ENCODE measurements around the gene CCDC146. TPM values are rescaled to one million over a fixed set of nuclear protein-coding genes. Genes with fewer than 3 reads are reported as not detected.
A peak's percentile ranks its signal among the peaks of the same experiment; 100 is the strongest.
"Not testable (repeated sequence)": the region's sequence is repeated elsewhere in the genome, so short reads cannot be mapped to it uniquely, and the experiment has no call there.

The CCDC146 gene
- polyA plus RNA-seq, 1 experiment, result 8.8 TPM

GRCh38 chr7:77107659-77108058, 14.8 kb upstream of the CCDC146 start:
- POLR2A ChIA-PET; DNase-seq (ENCODE audit: low read depth, low spot score); CTCF ChIA-PET; H3K4me3 ChIP-seq (ENCODE audit: low read depth, low read length); H3K27me3 ChIP-seq (ENCODE audit: control insufficient read depth, insufficient read depth, low read length); H3K9me3 ChIP-seq (ENCODE audit: control insufficient read depth, insufficient read depth, low read length): not testable (repeated sequence)
- H3K27ac ChIP-seq (ENCODE audit: low read depth, low read length), result peak overlapping the region; percentile 57

GRCh38 chr7:77108362-77108761, 14.1 kb upstream of the CCDC146 start:
- H3K27me3 ChIP-seq (ENCODE audit: control insufficient read depth, insufficient read depth, low read length); H3K4me3 ChIP-seq (ENCODE audit: low read depth, low read length); CTCF ChIA-PET; H3K9me3 ChIP-seq (ENCODE audit: control insufficient read depth, insufficient read depth, low read length); H3K27ac ChIP-seq (ENCODE audit: low read depth, low read length); POLR2A ChIA-PET: not testable (repeated sequence)
- DNase-seq (ENCODE audit: low read depth, low spot score), result peak; percentile 26

GRCh38 chr7:77112719-77113306, 9.6 kb upstream of the CCDC146 start:
- CTCF ChIA-PET, result interaction anchor here (0.6 to 1.4 kb wide), 10 partner anchors 15 to 223 kb away, joined by 3 to 16 read pairs (median 4); partner anchors contain the start of gene FGL2
- H3K27me3 ChIP-seq (ENCODE audit: control insufficient read depth, insufficient read depth, low read length); H3K4me3 ChIP-seq (ENCODE audit: low read depth, low read length); DNase-seq (ENCODE audit: low read depth, low spot score); POLR2A ChIA-PET; H3K27ac ChIP-seq (ENCODE audit: low read depth, low read length); H3K9me3 ChIP-seq (ENCODE audit: control insufficient read depth, insufficient read depth, low read length): not testable (repeated sequence)

- DNase-seq (ENCODE audit: low read depth, low spot score); POLR2A ChIA-PET; H3K27ac ChIP-seq (ENCODE audit: low read depth, low read length); H3K9me3 ChIP-seq (ENCODE audit: control insufficient read depth, insufficient read depth, low read length); H3K27me3 ChIP-seq (ENCODE audit: control insufficient read depth, insufficient read depth, low read length); H3K4me3 ChIP-seq (ENCODE audit: low read depth, low read length): not testable (repeated sequence)
- CTCF ChIA-PET, result interaction anchor here (0.8 to 1.5 kb wide), 4 partner anchors 122 to 207 kb away, joined by 3 to 12 read pairs (median 8); no protein-coding TSS in a partner anchor
These were observed 3.1 kb downstream of the CCDC146 start for GRCh38 chr7:77125486-77125885.

- DNase-seq (ENCODE audit: low read depth, low spot score); H3K9me3 ChIP-seq (ENCODE audit: control insufficient read depth, insufficient read depth, low read length); H3K27me3 ChIP-seq (ENCODE audit: control insufficient read depth, insufficient read depth, low read length); H3K4me3 ChIP-seq (ENCODE audit: low read depth, low read length); H3K27ac ChIP-seq (ENCODE audit: low read depth, low read length); POLR2A ChIA-PET: not testable (repeated sequence)
- CTCF ChIA-PET, result interaction anchor here (0.8 to 2.7 kb wide), 2 partner anchors 120 to 201 kb away, joined by 4 to 15 read pairs; no protein-coding TSS in a partner anchor
These were observed 4.6 kb downstream of the CCDC146 start for GRCh38 chr7:77127009-77127408.

GRCh38 chr7:77128582-77129410, 6.4 kb downstream of the CCDC146 start:
- H3K9me3 ChIP-seq (ENCODE audit: control insufficient read depth, insufficient read depth, low read length); POLR2A ChIA-PET: not testable (repeated sequence)

GRCh38 chr7:77131781-77132180, 9.4 kb downstream of the CCDC146 start:
- CTCF ChIA-PET; POLR2A ChIA-PET; H3K27ac ChIP-seq (ENCODE audit: low read depth, low read length); H3K27me3 ChIP-seq (ENCODE audit: control insufficient read depth, insufficient read depth, low read length); DNase-seq (ENCODE audit: low read depth, low spot score); H3K9me3 ChIP-seq (ENCODE audit: control insufficient read depth, insufficient read depth, low read length); H3K4me3 ChIP-seq (ENCODE audit: low read depth, low read length): not testable (repeated sequence)

More at GRCh38 chr7:77128582-77129410, 6.4 kb downstream of the CCDC146 start:
- H3K4me3 ChIP-seq (ENCODE audit: low read depth, low read length); H3K27ac ChIP-seq (ENCODE audit: low read depth, low read length); DNase-seq (ENCODE audit: low read depth, low spot score); H3K27me3 ChIP-seq (ENCODE audit: control insufficient read depth, insufficient read depth, low read length): not testable (repeated sequence)
- CTCF ChIA-PET, result interaction anchor here (2.7 kb wide), 1 partner anchor 118 kb away, joined by 15 read pairs; no protein-coding TSS in a partner anchor

- CTCF ChIA-PET; H3K9me3 ChIP-seq (ENCODE audit: control insufficient read depth, insufficient read depth, low read length); H3K27ac ChIP-seq (ENCODE audit: low read depth, low read length); POLR2A ChIA-PET; H3K4me3 ChIP-seq (ENCODE audit: low read depth, low read length); H3K27me3 ChIP-seq (ENCODE audit: control insufficient read depth, insufficient read depth, low read length); DNase-seq (ENCODE audit: low read depth, low spot score): not testable (repeated sequence)
These were observed 16.3 kb downstream of the CCDC146 start for GRCh38 chr7:77138668-77139067.

- DNase-seq (ENCODE audit: low read depth, low spot score); POLR2A ChIA-PET; H3K4me3 ChIP-seq (ENCODE audit: low read depth, low read length); H3K27me3 ChIP-seq (ENCODE audit: control insufficient read depth, insufficient read depth, low read length); H3K27ac ChIP-seq (ENCODE audit: low read depth, low read length); H3K9me3 ChIP-seq (ENCODE audit: control insufficient read depth, insufficient read depth, low read length): not testable (repeated sequence)
- CTCF ChIA-PET, result interaction anchor here (0.6 kb wide), 1 partner anchor 51 kb away, joined by 3 read pairs; no protein-coding TSS in a partner anchor
These were observed 17.9 kb downstream of the CCDC146 start for GRCh38 chr7:77140291-77140690.

GRCh38 chr7:77152232-77152631, 29.8 kb downstream of the CCDC146 start:
- not testable (repeated sequence) for H3K27ac ChIP-seq (ENCODE audit: low read depth, low read length)

GRCh38 chr7:77154917-77155464, 32.6 kb downstream of the CCDC146 start:
- CTCF ChIA-PET; H3K9me3 ChIP-seq (ENCODE audit: control insufficient read depth, insufficient read depth, low read length); H3K27me3 ChIP-seq (ENCODE audit: control insufficient read depth, insufficient read depth, low read length); DNase-seq (ENCODE audit: low read depth, low spot score); H3K27ac ChIP-seq (ENCODE audit: low read depth, low read length); H3K4me3 ChIP-seq (ENCODE audit: low read depth, low read length); POLR2A ChIA-PET: not testable (repeated sequence)

More at GRCh38 chr7:77152232-77152631, 29.8 kb downstream of the CCDC146 start:
- POLR2A ChIA-PET; H3K4me3 ChIP-seq (ENCODE audit: low read depth, low read length); CTCF ChIA-PET; H3K9me3 ChIP-seq (ENCODE audit: control insufficient read depth, insufficient read depth, low read length); H3K27me3 ChIP-seq (ENCODE audit: control insufficient read depth, insufficient read depth, low read length); DNase-seq (ENCODE audit: low read depth, low spot score): not testable (repeated sequence)
